ENCODE results near the gene MPRIP.
"Not testable (repeated sequence)": the region's sequence is repeated elsewhere in the genome, so short reads cannot be mapped to it uniquely, and the experiment has no call there.

The MPRIP gene

GRCh38 chr17:17127730-17128291 lies 85.6 kb downstream of the MPRIP start:
- no peak for DNase-seq (ENCODE audit: low spot score)

GRCh38 chr17:17128476-17129075 lies 86.3 kb downstream of the MPRIP start:
- DNase-seq (ENCODE audit: low spot score): no peak

- no peak for DNase-seq (ENCODE audit: low spot score)
Observed at GRCh38 chr17:17129466-17129865, 87.2 kb downstream of the MPRIP start.

- DNase-seq (ENCODE audit: low spot score): no peak
Observed at GRCh38 chr17:17130077-17130844, 88.0 kb downstream of the MPRIP start.

GRCh38 chr17:17131839-17132238 lies 89.6 kb downstream of the MPRIP start:
- DNase-seq (ENCODE audit: low spot score): no peak

- no peak for DNase-seq (ENCODE audit: low spot score)
Observed at GRCh38 chr17:17132746-17133145, 90.5 kb downstream of the MPRIP start.

- DNase-seq (ENCODE audit: low spot score): no peak
Observed at GRCh38 chr17:17134051-17134956, 92.0 kb downstream of the MPRIP start.

- no peak for DNase-seq (ENCODE audit: low spot score)
Observed at GRCh38 chr17:17134957-17135333, 92.7 kb downstream of the MPRIP start.

GRCh38 chr17:17136221-17136620 lies 94.0 kb downstream of the MPRIP start:
- DNase-seq (ENCODE audit: low spot score): not testable (repeated sequence)

GRCh38 chr17:17137731-17138585 lies 95.7 kb downstream of the MPRIP start:
- no peak for DNase-seq (ENCODE audit: low spot score)

GRCh38 chr17:17139972-17140589 lies 97.8 kb downstream of the MPRIP start:
- no peak for DNase-seq (ENCODE audit: low spot score)

- DNase-seq (ENCODE audit: low spot score): no peak
Observed at GRCh38 chr17:17140590-17140980, 98.3 kb downstream of the MPRIP start.

GRCh38 chr17:17141279-17141678 lies 99.0 kb downstream of the MPRIP start:
- no peak for DNase-seq (ENCODE audit: low spot score)

GRCh38 chr17:17141860-17142552 lies 99.7 kb downstream of the MPRIP start:
- peak; percentile 71 for DNase-seq (ENCODE audit: low spot score)

GRCh38 chr17:17142556-17142955 lies 100.3 kb downstream of the MPRIP start:
- DNase-seq (ENCODE audit: low spot score): no peak

GRCh38 chr17:17143501-17143900 lies 101.2 kb downstream of the MPRIP start:
- DNase-seq (ENCODE audit: low spot score): no peak

- DNase-seq (ENCODE audit: low spot score): no peak
Observed at GRCh38 chr17:17144061-17144460, 101.8 kb downstream of the MPRIP start.

GRCh38 chr17:17144916-17145665 lies 102.8 kb downstream of the MPRIP start:
- DNase-seq (ENCODE audit: low spot score): no peak

GRCh38 chr17:17146786-17147406 lies 104.6 kb downstream of the MPRIP start:
- no peak for DNase-seq (ENCODE audit: low spot score)
